SK-N-MC (cell line): ENCODE measurements around the gene ERGIC1.

Experiments
- EZH2 ChIP-seq: fragments of 200-600 bp; sonication (generic); IDR thresholded peaks from one replicate; pipeline ENCODE4 v1.6.1; 2017; ENCODE audit warnings: antibody characterized with exemption
- POLR2AphosphoS5 ChIP-seq: IDR thresholded peaks from 2 replicates; pipeline ENCODE4 v1.6.1; 2012; ENCODE audit warnings: mild to moderate bottlenecking, low read depth, low read length, borderline replicate concordance

- TF ChIP-seq POLR2AphosphoS5 (no peak), EZH2 (no peak)
These were observed 147.9 kb downstream of the ERGIC1 start for GRCh38 chr5:172981931-172982330.
